Stomach (tissue), 4 donors: ENCODE measurements around the gene SCD5.

Source experiments
- EP300 ChIP-seq: sonication (generic); formaldehyde crosslinking; IDR thresholded peaks from one replicate; pipeline ENCODE4 v1.6.1; 2017; ENCODE audit warnings: antibody characterized with exemption
- POLR2A ChIP-seq, 4 donors: fragments of 450-650 bp; IDR thresholded peaks; one replicate each; pipeline ENCODE4 v1.6.1; 2016; ENCODE audit warnings: antibody characterized with exemption in 4 of 4, control low read depth in 2 of 4, mild to moderate bottlenecking in 1 of 4, moderate library complexity in 1 of 4
- POLR2AphosphoS5 ChIP-seq, 3 donors: sonication (generic); formaldehyde crosslinking; IDR thresholded peaks; one replicate each; pipeline ENCODE4 v1.6.1; 2016; ENCODE audit warnings: antibody characterized with exemption in 3 of 3
- TF ChIP-seq, protein P1 (sequence below), 7 experiments: fragments of 450-650 bp in 4 of 7; fragments of 200-600 bp in 3 of 7; sonication (generic) in 3 of 7; IDR thresholded peaks; one replicate each; pipeline ENCODE4 v1.5.1; 2016 to 2019; ENCODE audit warnings: antibody characterized with exemption in 7 of 7, control low read depth in 2 of 7, mild to moderate bottlenecking in 1 of 7

DNA sequence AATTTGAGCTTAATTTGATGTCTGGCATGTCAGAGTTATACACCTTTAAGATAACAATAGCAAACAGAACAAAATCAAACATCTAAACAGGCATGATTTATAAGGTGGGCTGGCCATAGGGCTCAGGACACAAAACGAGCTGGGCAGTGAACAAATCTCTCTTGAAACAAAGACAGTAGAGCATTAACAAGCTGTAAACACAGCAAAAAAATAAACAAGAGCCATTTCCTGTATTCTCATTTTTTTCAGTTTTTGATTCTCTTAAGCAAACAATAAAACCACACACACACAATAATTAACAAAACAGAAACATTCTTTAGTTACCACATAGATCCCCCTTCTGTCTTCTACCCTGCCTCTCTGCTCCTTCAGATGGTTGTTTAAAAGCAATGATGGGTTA, 168.5 kb downstream of the SCD5 start:
- TF ChIP-seq POLR2AphosphoS5 (IDR thresholded peaks at IDR 0.05) (no peak), EP300 (no peak), POLR2A (IDR thresholded peaks at IDR 0.05) (no peak)
- TF ChIP-seq, protein P1, sequence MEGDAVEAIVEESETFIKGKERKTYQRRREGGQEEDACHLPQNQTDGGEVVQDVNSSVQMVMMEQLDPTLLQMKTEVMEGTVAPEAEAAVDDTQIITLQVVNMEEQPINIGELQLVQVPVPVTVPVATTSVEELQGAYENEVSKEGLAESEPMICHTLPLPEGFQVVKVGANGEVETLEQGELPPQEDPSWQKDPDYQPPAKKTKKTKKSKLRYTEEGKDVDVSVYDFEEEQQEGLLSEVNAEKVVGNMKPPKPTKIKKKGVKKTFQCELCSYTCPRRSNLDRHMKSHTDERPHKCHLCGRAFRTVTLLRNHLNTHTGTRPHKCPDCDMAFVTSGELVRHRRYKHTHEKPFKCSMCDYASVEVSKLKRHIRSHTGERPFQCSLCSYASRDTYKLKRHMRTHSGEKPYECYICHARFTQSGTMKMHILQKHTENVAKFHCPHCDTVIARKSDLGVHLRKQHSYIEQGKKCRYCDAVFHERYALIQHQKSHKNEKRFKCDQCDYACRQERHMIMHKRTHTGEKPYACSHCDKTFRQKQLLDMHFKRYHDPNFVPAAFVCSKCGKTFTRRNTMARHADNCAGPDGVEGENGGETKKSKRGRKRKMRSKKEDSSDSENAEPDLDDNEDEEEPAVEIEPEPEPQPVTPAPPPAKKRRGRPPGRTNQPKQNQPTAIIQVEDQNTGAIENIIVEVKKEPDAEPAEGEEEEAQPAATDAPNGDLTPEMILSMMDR (IDR thresholded peaks at IDR 0.05) = no peak
